Measurements from ENCODE around the gene LRRC45.

Gene LRRC45

GRCh38 chr17:82063424-82064415, 40.6 kb downstream of the LRRC45 start:
- DNase-seq (ENCODE audit: insufficient read length, low spot score), result no peak
- no peak for FAIRE-seq
- no peak for TF ChIP-seq POLR2A (IDR thresholded peaks at IDR 0.05; ENCODE audit: low read depth, low read length)

- no peak for TF ChIP-seq POLR2A (IDR thresholded peaks at IDR 0.05; ENCODE audit: low read depth, low read length)
- DNase-seq (ENCODE audit: insufficient read length, low spot score), result no peak
- FAIRE-seq, result no peak
Measured at GRCh38 chr17:82064433-82065192, 41.5 kb downstream of the LRRC45 start.

- peak; percentile 65 for DNase-seq (ENCODE audit: insufficient read length, low spot score)
- TF ChIP-seq POLR2A (IDR thresholded peaks at IDR 0.05; ENCODE audit: low read depth, low read length), result no peak
- FAIRE-seq, result no peak
Measured at GRCh38 chr17:82065193-82065637, 42.1 kb downstream of the LRRC45 start.

- DNase-seq (ENCODE audit: insufficient read length, low spot score) (peak; percentile 65), FAIRE-seq (no peak)
- peak; percentile 78 for TF ChIP-seq POLR2A (IDR thresholded peaks at IDR 0.05; ENCODE audit: low read depth, low read length)
Measured at GRCh38 chr17:82065638-82066303, 42.7 kb downstream of the LRRC45 start, which contains the start of gene DUS1L. Gene DUS1L (minus strand): TSS chr17:82065804. CDS start chr17:82065059, 745 bp downstream.

GRCh38 chr17:82070611-82071010, 47.5 kb downstream of the LRRC45 start:
- FAIRE-seq (no peak), DNase-seq (ENCODE audit: insufficient read length, low spot score) (no peak)
- TF ChIP-seq POLR2A (IDR thresholded peaks at IDR 0.05; ENCODE audit: low read depth, low read length), result no peak

- DNase-seq (ENCODE audit: insufficient read length, low spot score), result no peak
- no peak for TF ChIP-seq POLR2A (IDR thresholded peaks at IDR 0.05; ENCODE audit: low read depth, low read length)
- FAIRE-seq, result no peak
Measured at GRCh38 chr17:82072827-82073226, 49.7 kb downstream of the LRRC45 start.

- FAIRE-seq (no peak), DNase-seq (ENCODE audit: insufficient read length, low spot score) (no peak)
- no peak for TF ChIP-seq POLR2A (IDR thresholded peaks at IDR 0.05; ENCODE audit: low read depth, low read length)
Measured at GRCh38 chr17:82073446-82073845, 50.3 kb downstream of the LRRC45 start.

GRCh38 chr17:82076018-82076784, 53.1 kb downstream of the LRRC45 start:
- DNase-seq (ENCODE audit: insufficient read length, low spot score) (no peak), FAIRE-seq (no peak)
- TF ChIP-seq POLR2A (IDR thresholded peaks at IDR 0.05; ENCODE audit: low read depth, low read length), result no peak

- FAIRE-seq (no peak), DNase-seq (ENCODE audit: insufficient read length, low spot score) (no peak)
- no peak for TF ChIP-seq POLR2A (IDR thresholded peaks at IDR 0.05; ENCODE audit: low read depth, low read length)
Measured at GRCh38 chr17:82076785-82077591, 53.9 kb downstream of the LRRC45 start.

GRCh38 chr17:82077617-82078358, 54.7 kb downstream of the LRRC45 start:
- TF ChIP-seq POLR2A (IDR thresholded peaks at IDR 0.05; ENCODE audit: low read depth, low read length), result no peak
- DNase-seq (ENCODE audit: insufficient read length, low spot score) (no peak), FAIRE-seq (no peak)

GRCh38 chr17:82078433-82078832, 55.3 kb downstream of the LRRC45 start:
- DNase-seq (ENCODE audit: insufficient read length, low spot score) (no peak), FAIRE-seq (no peak)
- no peak for TF ChIP-seq POLR2A (IDR thresholded peaks at IDR 0.05; ENCODE audit: low read depth, low read length)
